GM12878 (cell line): Measurements from ENCODE around the gene XPC. TPM values are rescaled to one million over a fixed set of nuclear protein-coding genes. Genes with fewer than 3 reads are reported as not detected.

Source experiments
- ATAC-seq: fragments of 200-7000 bp; cut with Tn5 transposase; 3 replicates; pipeline ENCODE4 v1.9.1; 2020; ENCODE audit warnings: mild to moderate bottlenecking, moderate library complexity
- BruUV-seq: library from RNA; stranded (reverse); fragments of 400-500 nt; replicated peaks from 2 replicates; lab custom pipeline; 2021; lab: Mats Ljungman, UMichigan
- CTCF ChIA-PET: fragments of 300-600 bp; sonication (Branson Sonifier 250); formaldehyde crosslinking; extraction: SDS; loops from one replicate; lab custom pipeline; 2021; ENCODE audit warnings: inconsistent platforms; lab: Yijun Ruan, JAX
- POLR2A ChIA-PET: fragments of 350-600 bp; formaldehyde crosslinking; extraction: SDS; loops from one replicate; lab custom pipeline; 2021; ENCODE audit warnings: inconsistent platforms; lab: Charles Lee
- RAD21 ChIA-PET: fragments of 300-600 bp; sonication (Branson Sonifier 250); formaldehyde crosslinking; loops from one replicate; lab custom pipeline; 2023; ENCODE audit warnings: antibody characterized with exemption; ENCODE audit not compliant: unreplicated experiment; lab: Charles Lee
- SMC1A ChIA-PET: fragments of 300-600 bp; sonication (Branson Sonifier 250); formaldehyde crosslinking; loops from one replicate; lab custom pipeline; 2023; ENCODE audit not compliant: unreplicated experiment, uncharacterized antibody; lab: Charles Lee
- DNase-seq: peaks from one replicate; pipeline ENCODE4 v3.0.0-alpha.2; 2011; ENCODE audit warnings: low read depth, low spot score
- FAIRE-seq: peaks from 3 replicates; lab custom pipeline; 2011; peaks lifted over from hg19 to GRCh38; lab: Jason Lieb, UNC
- H2AFZ ChIP-seq: 2 replicates; pipeline ENCODE4 v1.6.0; 2011; ENCODE audit warnings: low read depth, low read length, control low read depth; ENCODE audit not compliant: control insufficient read depth
- H3K27ac ChIP-seq: 2 replicates; pipeline ENCODE4 v1.5.1; 2011; ENCODE audit warnings: control low read depth; ENCODE audit not compliant: control insufficient read depth, insufficient read depth
- H3K27me3 ChIP-seq, 2 experiments: replicated peaks in 1 of 2; 2 replicates each; pipeline versions ENCODE4 v1.6.0 to v1.6.1; 2011; ENCODE audit warnings: low read length in 1 of 2; ENCODE audit not compliant: control insufficient read depth in 2 of 2, insufficient read depth in 2 of 2
- H3K36me3 ChIP-seq, 2 experiments: 2 replicates each; pipeline ENCODE4 v1.5.1; 2011; ENCODE audit warnings: low read length in 1 of 2; ENCODE audit not compliant: control insufficient read depth in 2 of 2, insufficient read depth in 2 of 2
- H3K4me1 ChIP-seq: 2 replicates; pipeline ENCODE4 v1.6.1; 2011; ENCODE audit warnings: mild to moderate bottlenecking, low read length, moderate library complexity, mixed read lengths; ENCODE audit not compliant: control insufficient read depth, insufficient read depth
- H3K4me2 ChIP-seq: 2 replicates; pipeline ENCODE4 v1.6.0; 2011; ENCODE audit warnings: control low read depth; ENCODE audit not compliant: control insufficient read depth, insufficient read depth
- H3K4me3 ChIP-seq: fragments of 200-600 bp; sonication (generic); 2 replicates; pipeline ENCODE4 v1.5.1; 2016
- H3K79me2 ChIP-seq: 2 replicates; pipeline ENCODE4 v1.6.0; 2011; ENCODE audit warnings: low read length; ENCODE audit not compliant: control insufficient read depth, insufficient read depth
- H3K9ac ChIP-seq: 2 replicates; pipeline ENCODE4 v1.8.0; 2011; ENCODE audit warnings: low read length, control low read depth, mixed read lengths; ENCODE audit not compliant: control insufficient read depth, insufficient read depth
- H3K9me3 ChIP-seq: replicated peaks from 3 replicates; pipeline ENCODE4 v1.5.1; 2011; ENCODE audit warnings: mild to moderate bottlenecking, low read length; ENCODE audit not compliant: control insufficient read depth, insufficient read depth
- H4K20me1 ChIP-seq: 2 replicates; pipeline ENCODE4 v1.6.0; 2011; ENCODE audit not compliant: control insufficient read depth, insufficient read depth
- BHLHE40 ChIP-seq, 2 experiments: fragments of 450-650 bp in 1 of 2; IDR thresholded peaks; 2 replicates each; pipeline ENCODE4 v1.6.1; 2011 to 2017; ENCODE audit warnings: low read depth in 2 of 2, borderline replicate concordance in 1 of 2, improper control_type of control experiment in 1 of 2, low read length in 1 of 2, mild to moderate bottlenecking in 1 of 2
- BMI1 ChIP-seq: fragments of 450-650 bp; IDR thresholded peaks from 2 replicates; pipeline ENCODE4 v1.6.1; 2016; ENCODE audit warnings: mild to moderate bottlenecking, moderate library complexity, borderline replicate concordance
- BRCA1 ChIP-seq: IDR thresholded peaks from 2 replicates; pipeline ENCODE4 v1.6.1; 2011; ENCODE audit warnings: low read depth, low read length, improper control_type of control experiment
- CREB1 ChIP-seq: IDR thresholded peaks from 2 replicates; pipeline ENCODE4 v1.6.1; 2012; ENCODE audit warnings: low read depth, mild to moderate bottlenecking, inconsistent platforms
- CUX1 ChIP-seq: IDR thresholded peaks from 2 replicates; pipeline ENCODE4 v1.6.1; 2012; ENCODE audit warnings: improper control_type of control experiment, low read depth, low read length; ENCODE audit not compliant: insufficient replicate concordance
- E4F1 ChIP-seq: fragments of 450-650 bp; IDR thresholded peaks from 2 replicates; pipeline ENCODE4 v1.6.1; 2018; ENCODE audit warnings: borderline replicate concordance, mild to moderate bottlenecking; ENCODE audit not compliant: partially characterized antibody
- FOXK2 ChIP-seq: fragments of 450-650 bp; IDR thresholded peaks from 2 replicates; pipeline ENCODE4 v1.6.1; 2017; ENCODE audit warnings: mild to moderate bottlenecking, moderate library complexity
- NR2C1 ChIP-seq: fragments of 450-650 bp; IDR thresholded peaks from 2 replicates; pipeline ENCODE4 v1.6.1; 2017; ENCODE audit warnings: antibody characterized with exemption, mild to moderate bottlenecking, moderate library complexity
- PAX8 ChIP-seq: fragments of 450-650 bp; IDR thresholded peaks from 2 replicates; pipeline ENCODE4 v1.6.1; 2017; ENCODE audit warnings: mild to moderate bottlenecking, moderate library complexity
- POLR2A ChIP-seq: IDR thresholded peaks from 2 replicates; pipeline ENCODE4 v1.6.1; 2011; ENCODE audit warnings: low read depth, mild to moderate bottlenecking, low read length
- RAD51 ChIP-seq: fragments of 450-650 bp; IDR thresholded peaks from 2 replicates; pipeline ENCODE4 v1.6.1; 2016; ENCODE audit warnings: moderate library complexity, mild to moderate bottlenecking, inconsistent platforms
- SREBF2 ChIP-seq: IDR thresholded peaks from 2 replicates; pipeline ENCODE4 v1.6.1; 2012; ENCODE audit warnings: mild to moderate bottlenecking, low read length
- STAT1 ChIP-seq: fragments of 450-650 bp; conservative IDR thresholded peaks from 2 replicates; pipeline ENCODE4 v1.6.1; 2014; ENCODE audit warnings: antibody characterized with exemption, mild to moderate bottlenecking
- WRNIP1 ChIP-seq: IDR thresholded peaks from 2 replicates; pipeline ENCODE4 v1.6.1; 2011; ENCODE audit warnings: low read depth, low read length, improper control_type of control experiment, borderline replicate concordance
- ZNF217 ChIP-seq: fragments of 450-650 bp; IDR thresholded peaks from 2 replicates; pipeline ENCODE4 v1.6.1; 2017; ENCODE audit warnings: antibody characterized with exemption, mild to moderate bottlenecking
- WGBS: methylation state at CpG from one replicate; pipeline ENCODE4 v1.1.6; 2016; ENCODE audit warnings: low lambda C conversion rate; ENCODE audit not compliant: insufficient replicate concordance, insufficient coverage; ENCODE audit errors: missing lambda C conversion rate; 5-methylcytosine and 5-hydroxymethylcytosine counted together
- in situ Hi-C: fragments of 300-500 bp; cut with MboI; formaldehyde crosslinking; loops from 9 replicates; pipeline ENCODE4 v1.14.3; 2018; ENCODE audit warnings: mixed read lengths
- intact Hi-C: fragments of 100-400 bp; cut with micrococcal nuclease; formaldehyde crosslinking; loops from one replicate; pipeline ENCODE4 v1.14.2; 2022; ENCODE audit not compliant: unreplicated experiment
- polyA plus RNA-seq, 11 experiments: library from polyadenylated mRNA; depleted of rRNA in 4 of 11; unstranded in 6 of 11; stranded (reverse) in 5 of 11; fragments of >200 nt; fragmentation: Nextera tagmentation in 4 of 11; fragmentation: Illumina TruSeq in 1 of 11; extraction: Ambion mirVana in 4 of 11; extraction: Trizol in 1 of 11; gene quantifications; 1 replicate in 1 of 11; 2 replicates in 10 of 11; pipeline versions ENCODE4 v1.2.1 to v1.2.3, GENCODE V29; 2011 to 2016; ENCODE audit warnings: inconsistent platforms in 2 of 11, missing spikeins in 2 of 11, low read depth in 1 of 11
- total RNA-seq, 4 experiments: library from RNA; depleted of rRNA in 3 of 4; stranded (reverse); fragments of >200 nt in 3 of 4; fragmentation: Illumina TruSeq in 1 of 4; extraction: Trizol in 1 of 4; gene quantifications; 2 replicates each; pipeline versions ENCODE4 v1.2.1 to v1.2.3, GENCODE V29; 2013 to 2021

Gene XPC
- total and polyA plus RNA-seq, 10 of the 15 experiments (the other 5 are each of a cell fraction or from before 2014, with no cell fraction given), result 4.0 to 48.3 (median 29.8) TPM

GRCh38 chr3:14126017-14126886, 52.1 kb downstream of the XPC start:
- Histone ChIP-seq H3K4me1 (peaks cover 8% of the 10 kb centered on the region), H2AFZ (no peak overlapping the region), H3K27me3 (no peaks in the 10 kb centered on the region), H3K9me3 (no peaks in the 10 kb centered on the region), H3K79me2 (peaks cover 55% of the 10 kb centered on the region), H3K27ac (peak overlapping the region; percentile 61), H3K36me3 (peaks cover 7 to 25% of the 10 kb centered on the region in 2 experiments), H3K4me2 (peak overlapping the region; percentile 95), H3K4me3 (peak overlapping the region; percentile 93), H3K9ac (peak overlapping the region; percentile 72), H4K20me1 (no peaks in the 10 kb centered on the region)
- ChIA-PET RAD21 (interaction anchor here (0.8 to 3.6 kb wide), 4 partner anchors 49 to 230 kb away, joined by 3 to 27 read pairs (median 7); partner anchors contain the start of genes LSM3 and XPC), POLR2A (interaction anchor here (0.7 to 3.6 kb wide), 4 partner anchors 8 to 820 kb away, joined by 3 to 42 read pairs (median 6); partner anchors contain the start of genes LSM3 and XPC), CTCF (interaction anchor here (1.1 to 3.0 kb wide), 4 partner anchors 49 to 230 kb away, joined by 3 to 9 read pairs (median 8); partner anchors contain the start of genes LSM3 and XPC), SMC1A (interaction anchor here (0.6 to 2.2 kb wide), 6 partner anchors 18 to 1810 kb away, joined by 3 to 10 read pairs (median 3); partner anchors contain the start of genes LSM3 and XPC)
- BruUV-seq, result no TSS peak
- in situ Hi-C loops, result no loop called here
- WGBS, result 57% methylated on average over 11 of the region's 11 CpGs
- DNase-seq (no peak), FAIRE-seq (no peak), ATAC-seq (no peak)
- intact Hi-C loops, result no loop called here
- TF ChIP-seq POLR2A (no peak), CREB1 (no peak), PAX8 (no peak), SREBF2 (no peak), FOXK2 (no peak), BMI1 (no peak), BRCA1 (no peak), STAT1 (no peak), ZNF217 (no peak), BHLHE40 (IDR thresholded peaks at IDR 0.05; ENCODE audit: borderline replicate concordance in 1 of 2, low read depth in 2 of 2, low read length in 1 of 2) (no peak), NR2C1 (no peak), E4F1 (no peak), RAD51 (no peak), CUX1 (no peak), WRNIP1 (no peak)
